ENCODE data around the gene S100Z. TPM values are rescaled to one million over a fixed set of nuclear protein-coding genes. Genes with fewer than 3 reads are reported as not detected.
"Not testable (repeated sequence)": the region's sequence is repeated elsewhere in the genome, so short reads cannot be mapped to it uniquely, and the experiment has no call there.

Gene S100Z
- total RNA-seq, 2 experiments from 2014 or later, result 0.36 to 0.81 TPM

- CTCF ChIA-PET, result interaction anchor here (0.6 to 1.8 kb wide), 6 partner anchors 13 to 679 kb away, joined by 3 to 5 read pairs (median 4); no protein-coding TSS in a partner anchor
- intact Hi-C loops (cut with micrococcal nuclease), result no loop called here
- Mint-ChIP-seq H3K27ac (no peak within 1 kb of the TSS), H3K36me3 (ENCODE audit: low read depth) (peaks cover 3% of the 10 kb centered on the region), H3K9me3 (no peaks in the 10 kb centered on the region), H3K4me1 (ENCODE audit: low read depth) (peaks cover 10% of the 10 kb centered on the region), H3K4me3 (peak within 1 kb of the TSS; percentile 79), H3K27me3 (peaks cover 25% of the 10 kb centered on the region)
- peak; percentile 60 for ATAC-seq
- TF ChIP-seq CTCF (IDR thresholded peaks at IDR 0.05), result no peak
- DNase-seq, result peak; percentile 47
- POLR2A ChIA-PET, result no interaction called here
Measured at GRCh38 chr5:76818844-76819831, 30.7 kb upstream of the S100Z start, which contains the start of gene F2RL1. TSS of gene F2RL1 (plus strand) at chr5:76819030. CDS start at chr5:76819183, 153 bp downstream.

GRCh38 chr5:76819851-76820525, 29.8 kb upstream of the S100Z start:
- POLR2A ChIA-PET, result no interaction called here
- ATAC-seq, result no peak
- Mint-ChIP-seq H3K4me1 (ENCODE audit: low read depth) (peaks cover 8% of the 10 kb centered on the region), H3K4me3 (peak overlapping the region; percentile 79), H3K9me3 (no peaks in the 10 kb centered on the region), H3K36me3 (ENCODE audit: low read depth) (peaks cover 3% of the 10 kb centered on the region), H3K27ac (no peak overlapping the region), H3K27me3 (peaks cover 23% of the 10 kb centered on the region)
- CTCF ChIA-PET, result interaction anchor here (1.4 to 1.8 kb wide), 3 partner anchors 14 to 258 kb away, joined by 3 to 5 read pairs (median 4); no protein-coding TSS in a partner anchor
- TF ChIP-seq CTCF (IDR thresholded peaks at IDR 0.05), result no peak
- intact Hi-C loops (cut with micrococcal nuclease), result no loop called here
- no peak for DNase-seq

- ATAC-seq, result no peak
- Mint-ChIP-seq H3K4me3 (peak overlapping the region; percentile 79), H3K36me3 (ENCODE audit: low read depth) (peaks cover 3% of the 10 kb centered on the region), H3K4me1 (ENCODE audit: low read depth) (peaks cover 8% of the 10 kb centered on the region), H3K27ac (no peak overlapping the region), H3K27me3 (peaks cover 20% of the 10 kb centered on the region), H3K9me3 (no peaks in the 10 kb centered on the region)
- POLR2A ChIA-PET, result no interaction called here
- no peak for DNase-seq
- intact Hi-C loops (cut with micrococcal nuclease), result no loop called here
- TF ChIP-seq CTCF (IDR thresholded peaks at IDR 0.05), result no peak
- CTCF ChIA-PET, result interaction anchor here (1.4 kb wide), 1 partner anchor 258 kb away, joined by 3 read pairs; no protein-coding TSS in a partner anchor
Measured at GRCh38 chr5:76820526-76820890, 29.3 kb upstream of the S100Z start.

- ATAC-seq, result no peak
- no peak for DNase-seq
- Mint-ChIP-seq H3K4me3 (no peak overlapping the region), H3K27me3 (peaks cover 19% of the 10 kb centered on the region), H3K36me3 (ENCODE audit: low read depth) (peaks cover 3% of the 10 kb centered on the region), H3K27ac (no peak overlapping the region), H3K4me1 (ENCODE audit: low read depth) (peaks cover 8% of the 10 kb centered on the region), H3K9me3 (no peaks in the 10 kb centered on the region)
- POLR2A ChIA-PET, result no interaction called here
- intact Hi-C loops (cut with micrococcal nuclease), result no loop called here
- TF ChIP-seq CTCF (IDR thresholded peaks at IDR 0.05), result no peak
- CTCF ChIA-PET, result no interaction called here
Measured at GRCh38 chr5:76821136-76821535, 28.7 kb upstream of the S100Z start.

- DNase-seq; intact Hi-C loops (cut with micrococcal nuclease); H3K27ac Mint-ChIP-seq; H3K36me3 Mint-ChIP-seq (ENCODE audit: low read depth); POLR2A ChIA-PET; H3K9me3 Mint-ChIP-seq; H3K4me1 Mint-ChIP-seq (ENCODE audit: low read depth); ATAC-seq; H3K4me3 Mint-ChIP-seq: not testable (repeated sequence)
- CTCF ChIA-PET, result interaction anchor here (0.7 to 1.4 kb wide), 2 partner anchors 48 to 55 kb away, joined by 3 read pairs; no protein-coding TSS in a partner anchor
- H3K27me3 Mint-ChIP-seq, result peaks cover 13% of the 10 kb centered on the region
Measured at GRCh38 chr5:76822105-76822731, 27.6 kb upstream of the S100Z start.

GRCh38 chr5:76826416-76826815, 23.4 kb upstream of the S100Z start:
- H3K4me1 Mint-ChIP-seq (ENCODE audit: low read depth); ATAC-seq; CTCF ChIA-PET; intact Hi-C loops (cut with micrococcal nuclease); H3K4me3 Mint-ChIP-seq; H3K27me3 Mint-ChIP-seq; H3K9me3 Mint-ChIP-seq; POLR2A ChIA-PET; H3K27ac Mint-ChIP-seq; DNase-seq; H3K36me3 Mint-ChIP-seq (ENCODE audit: low read depth): not testable (repeated sequence)
